T follicular helper cell (primary cell): Measurements from ENCODE around the gene HSF4.
A peak's percentile ranks its signal among the peaks of the same experiment; 100 is the strongest.

ENCODE experiments used
- DNase-seq: peaks from one replicate; pipeline ENCODE4 v3.0.0-alpha.2; 2020; ENCODE audit warnings: low read depth

HSF4 gene

DNA sequence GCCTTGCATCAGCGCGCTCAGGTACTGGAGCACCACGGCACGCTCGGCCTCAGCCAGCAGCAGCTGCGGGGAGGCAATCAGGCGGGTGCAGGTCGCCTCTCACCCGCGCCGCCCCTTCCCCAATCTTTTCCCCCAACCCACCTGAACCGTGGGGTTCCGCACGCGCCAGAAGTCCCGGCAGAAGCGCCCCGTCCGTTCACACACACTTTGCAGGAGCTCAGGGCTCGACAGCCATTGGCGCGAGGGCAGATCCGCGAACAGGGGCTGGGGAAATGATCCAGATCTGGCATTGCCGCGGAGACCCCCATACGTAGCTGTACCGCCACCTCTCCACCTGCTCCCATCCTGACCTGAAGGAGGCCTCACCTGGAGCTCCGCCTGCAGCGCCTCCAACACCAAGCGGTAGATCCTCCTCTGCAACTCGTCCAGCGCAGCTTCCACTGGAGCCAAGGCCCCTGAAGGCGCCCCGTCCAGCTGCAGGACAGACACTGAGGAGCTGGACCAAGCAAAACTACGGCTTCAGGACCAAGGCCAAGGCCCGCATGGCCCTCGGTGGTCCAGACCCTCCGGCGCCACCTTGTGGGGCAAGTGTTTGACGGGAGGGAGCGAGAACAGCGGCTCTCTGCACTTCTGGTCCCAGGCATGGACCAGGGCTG, 20.6 kb downstream of the HSF4 start:
- peak; percentile 76 for DNase-seq

DNA sequence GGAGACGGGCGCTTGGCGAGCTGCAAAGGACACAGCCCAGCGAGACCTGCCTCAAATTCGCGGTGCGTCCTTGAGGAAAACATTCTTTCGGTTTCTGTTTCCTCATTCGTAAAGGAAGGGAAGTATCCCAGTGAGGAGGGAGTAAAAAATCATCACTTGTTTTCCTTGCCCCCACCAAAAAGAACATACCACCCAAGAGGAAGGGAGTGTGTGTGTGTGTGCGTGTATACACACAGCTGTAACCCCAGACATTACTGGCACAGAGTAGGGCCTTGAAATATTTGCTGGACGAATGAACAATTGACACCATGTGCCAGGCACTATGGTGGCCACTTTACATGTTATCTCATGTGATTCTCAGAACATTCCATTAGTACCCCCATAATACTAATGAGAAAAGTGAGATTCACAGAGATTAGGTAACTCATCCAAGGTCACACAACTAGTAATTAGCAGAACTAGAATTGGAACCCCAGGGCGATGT, 21.1 kb downstream of the HSF4 start:
- DNase-seq: no peak

DNA sequence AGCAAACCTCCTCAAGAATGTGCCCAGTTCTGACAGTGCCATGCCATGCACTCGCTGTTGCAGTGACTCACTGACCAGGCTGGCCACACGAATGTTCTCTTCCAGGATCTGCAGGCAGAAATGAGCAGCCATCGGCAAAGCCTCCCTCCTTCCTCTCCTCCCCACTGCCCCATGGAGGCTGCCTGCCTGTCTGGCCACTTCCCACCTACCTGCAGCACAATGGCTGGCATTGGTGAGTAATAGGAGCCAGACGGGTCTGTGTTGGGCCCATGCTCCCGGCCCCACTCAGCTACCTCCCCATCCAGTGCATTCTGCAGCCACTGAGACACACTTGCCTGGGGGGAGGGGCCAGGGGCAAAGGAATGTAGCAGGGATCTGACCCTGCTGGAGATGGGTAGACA, 22.0 kb downstream of the HSF4 start:
- DNase-seq: no peak

DNA sequence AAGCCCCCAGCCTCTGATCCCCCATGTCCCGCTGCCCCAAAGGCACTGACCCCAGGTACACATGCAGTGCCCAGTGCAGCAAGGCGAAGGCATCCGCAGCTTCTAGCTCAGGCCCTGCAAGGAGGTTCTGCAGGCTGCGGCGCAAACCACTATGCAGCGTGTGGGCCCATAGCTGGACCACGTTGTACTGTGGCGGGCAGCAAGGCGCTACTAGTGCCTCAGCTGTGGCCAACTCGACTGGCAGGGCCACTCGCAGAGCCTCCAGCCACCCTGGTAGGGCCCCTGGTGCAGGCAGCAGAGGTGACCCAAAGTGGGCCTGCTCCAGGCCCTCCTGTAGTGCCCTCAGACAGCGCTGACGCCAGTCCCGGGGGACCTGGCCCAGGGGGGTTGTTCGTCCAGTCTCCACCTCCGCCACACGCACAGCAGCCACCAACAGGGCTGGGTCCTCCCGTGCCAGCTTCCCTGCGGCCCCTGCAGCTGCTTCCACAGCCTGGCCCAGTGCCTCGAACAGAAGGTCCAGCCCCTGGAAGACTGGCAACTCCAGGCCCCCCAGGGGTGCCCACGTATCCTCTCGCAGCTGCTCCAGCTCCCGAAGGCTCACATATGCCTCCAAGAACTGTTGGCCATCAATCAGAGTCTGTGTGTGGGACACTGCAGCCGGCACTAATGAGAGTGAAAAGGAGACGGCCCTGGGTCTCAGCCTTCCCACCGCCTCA, 22.8 kb downstream of the HSF4 start:
- DNase-seq: no peak

DNA sequence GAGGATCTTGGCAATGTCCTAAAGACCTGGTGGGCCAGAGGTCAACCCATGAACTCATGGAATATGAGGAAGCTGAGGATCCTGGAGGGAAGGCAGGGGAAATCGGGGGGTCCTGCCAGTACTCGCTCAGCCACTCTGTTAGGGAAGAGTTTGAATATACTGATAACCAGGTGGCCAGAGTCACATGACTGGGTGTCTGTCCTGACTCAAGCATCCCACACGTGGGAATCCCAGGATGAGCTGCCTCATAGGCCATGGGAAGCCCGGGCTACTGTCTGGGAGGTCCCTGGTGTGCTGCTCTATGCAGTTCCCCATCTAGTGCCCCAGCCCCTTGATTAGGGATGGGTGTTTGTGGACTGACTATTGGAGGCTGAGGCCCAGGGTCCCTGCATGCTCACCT, 23.8 kb downstream of the HSF4 start:
- DNase-seq: no peak

DNA sequence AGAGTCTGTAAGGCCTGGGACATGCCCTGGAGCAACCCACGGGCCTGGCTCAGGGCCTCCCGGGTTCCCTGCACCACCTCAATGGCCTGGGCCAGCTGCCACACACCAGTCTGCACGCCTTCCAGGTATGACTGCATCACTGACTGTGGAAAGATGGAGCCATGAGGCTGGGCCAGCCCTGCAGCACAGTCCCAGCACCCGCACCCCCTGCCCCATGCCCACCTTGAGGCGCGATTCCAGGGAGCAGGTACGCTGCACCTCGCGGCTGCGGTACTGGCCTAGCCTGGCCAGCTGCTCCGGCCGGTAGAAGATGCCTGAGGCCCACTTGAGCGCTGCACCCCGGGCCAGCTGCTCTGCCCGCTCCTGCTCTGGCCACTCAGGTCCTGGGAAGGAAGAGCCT, 24.3 kb downstream of the HSF4 start:
- DNase-seq: no peak

DNA sequence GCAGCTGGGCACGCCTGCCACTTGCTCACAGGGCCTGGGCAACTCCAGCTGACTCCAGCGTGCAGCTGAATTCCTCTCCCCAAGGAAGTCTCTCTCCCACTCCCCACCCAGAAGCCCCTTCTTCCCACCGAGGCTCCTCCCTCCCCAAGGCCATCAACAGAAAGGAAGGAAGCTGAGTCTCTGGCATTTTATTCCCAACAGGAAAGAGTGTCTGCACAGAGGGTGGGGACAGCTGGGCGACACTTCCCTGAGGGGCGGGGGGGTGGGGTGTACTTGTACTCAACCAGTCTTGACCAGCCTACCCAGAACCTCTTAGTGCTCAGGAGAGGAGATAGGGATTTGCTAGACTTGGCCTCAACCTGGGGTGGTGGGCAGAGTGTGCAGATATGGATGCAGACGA, 25.5 kb downstream of the HSF4 start, which contains the start of gene EXOC3L1:
Gene EXOC3L1, minus strand, starts transcription at position 96 of the 400 bp plus-strand sequence. CDS start 460 bp downstream, outside the sequence.
- DNase-seq: no peak

DNA sequence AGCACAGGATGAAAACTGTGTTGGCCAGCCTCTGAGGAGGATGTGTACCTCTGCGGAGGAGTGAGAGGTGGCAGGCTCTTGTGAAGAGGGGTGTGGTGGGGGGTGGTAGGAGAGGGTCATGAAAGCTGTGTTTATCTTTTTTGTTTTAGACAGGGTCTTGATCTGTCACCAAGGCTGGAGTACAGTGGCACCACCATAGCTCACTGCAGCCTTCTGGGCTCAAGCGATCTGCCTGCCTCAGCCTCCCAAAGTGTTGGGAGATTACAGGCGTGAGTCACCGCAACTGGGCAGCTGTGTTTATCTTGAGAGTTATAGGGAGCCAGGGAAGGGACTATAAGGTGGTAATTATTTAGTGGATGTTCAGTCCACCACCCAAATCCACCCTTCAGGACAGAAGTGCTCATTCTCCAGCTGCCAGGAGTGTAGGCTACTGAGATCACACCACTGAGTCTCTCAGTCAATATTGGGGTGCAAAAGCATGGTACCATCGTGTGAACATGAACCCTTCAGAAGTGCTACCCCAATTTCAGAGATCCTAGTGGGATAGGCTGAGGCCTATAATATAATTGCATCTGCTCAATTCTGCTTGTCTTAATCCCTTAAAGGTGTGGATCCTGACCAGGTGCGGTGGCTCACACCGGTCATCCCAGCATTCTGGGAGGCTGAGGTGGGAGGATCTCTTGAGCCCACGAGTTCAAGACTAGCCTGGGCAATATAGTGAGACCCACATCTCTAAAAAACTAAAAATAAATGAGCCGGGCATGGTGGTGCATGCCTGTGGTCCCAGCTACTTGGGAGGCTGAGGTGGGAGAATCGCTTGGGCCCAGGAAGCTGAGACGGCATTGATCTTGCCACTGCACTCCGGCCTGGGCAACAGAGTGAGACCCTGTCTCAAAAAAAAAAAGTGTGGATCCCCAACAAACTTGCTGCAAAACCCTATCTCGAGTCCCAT, 26.2 kb downstream of the HSF4 start:
- no peak for DNase-seq

DNA sequence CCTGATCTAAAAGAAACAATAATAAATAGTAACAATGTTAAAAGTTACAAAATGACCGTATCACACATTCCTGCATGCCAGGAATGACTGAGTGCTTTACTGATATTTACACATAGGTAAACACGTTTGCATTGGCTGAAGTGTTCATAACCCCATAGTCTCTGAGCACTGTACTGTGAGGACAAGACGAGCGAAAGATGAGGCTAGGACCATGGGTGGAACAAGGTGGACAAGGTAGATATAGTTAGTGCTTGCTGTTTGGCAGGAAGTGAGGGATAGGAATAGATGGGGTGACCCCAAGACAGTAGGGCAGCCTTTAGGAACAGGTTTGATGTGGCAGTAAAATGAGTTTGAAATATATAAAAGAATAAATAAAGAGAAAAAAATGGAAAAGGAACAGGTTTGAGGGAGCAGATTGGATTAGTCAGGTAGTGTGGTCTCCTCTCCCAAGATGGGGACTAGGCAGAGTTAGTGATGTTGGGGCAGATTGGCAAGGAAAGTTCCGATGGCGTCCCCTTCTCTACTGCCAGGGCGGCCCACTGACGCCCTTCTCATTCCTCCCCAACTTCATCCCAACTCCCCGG, 27.0 kb downstream of the HSF4 start:
- DNase-seq: no peak

DNA sequence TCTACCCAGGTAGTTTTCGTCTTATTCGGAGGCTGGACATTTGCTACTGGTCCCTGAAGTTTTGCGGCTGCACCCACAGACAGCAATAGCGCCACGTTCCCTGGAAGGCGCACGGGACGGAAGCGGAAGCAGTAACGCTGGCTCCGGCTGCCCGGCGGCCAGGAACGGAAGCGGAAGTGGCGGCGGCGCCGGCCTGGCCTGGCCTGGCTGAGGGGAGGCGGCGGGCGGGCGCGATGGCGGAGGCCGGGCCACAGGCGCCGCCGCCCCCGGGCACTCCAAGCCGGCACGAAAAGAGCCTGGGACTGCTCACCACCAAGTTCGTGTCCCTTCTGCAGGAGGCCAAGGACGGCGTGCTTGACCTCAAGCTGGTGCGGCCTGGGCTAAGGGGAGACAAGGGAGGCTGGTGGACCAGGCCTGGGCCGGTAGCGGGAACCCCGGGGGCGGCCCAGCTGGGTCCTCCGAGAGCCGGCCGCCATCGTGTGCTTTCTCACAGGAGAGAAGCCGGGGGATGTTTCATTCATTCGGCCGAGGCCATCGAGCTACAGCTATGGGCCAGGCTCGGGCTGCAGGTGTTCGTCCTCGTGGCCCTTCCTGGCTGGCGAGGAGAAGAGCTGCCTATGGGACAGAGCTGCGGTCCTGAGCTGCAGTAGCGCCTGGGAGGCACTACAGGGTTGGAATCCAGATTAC, 27.6 kb downstream of the HSF4 start, which contains the start of gene E2F4:
Gene E2F4, plus strand, starts transcription at position 161 of the 687 bp plus-strand sequence. Its CDS starts 73 bp downstream, at position 234.
- DNase-seq: peak; percentile 73

DNA sequence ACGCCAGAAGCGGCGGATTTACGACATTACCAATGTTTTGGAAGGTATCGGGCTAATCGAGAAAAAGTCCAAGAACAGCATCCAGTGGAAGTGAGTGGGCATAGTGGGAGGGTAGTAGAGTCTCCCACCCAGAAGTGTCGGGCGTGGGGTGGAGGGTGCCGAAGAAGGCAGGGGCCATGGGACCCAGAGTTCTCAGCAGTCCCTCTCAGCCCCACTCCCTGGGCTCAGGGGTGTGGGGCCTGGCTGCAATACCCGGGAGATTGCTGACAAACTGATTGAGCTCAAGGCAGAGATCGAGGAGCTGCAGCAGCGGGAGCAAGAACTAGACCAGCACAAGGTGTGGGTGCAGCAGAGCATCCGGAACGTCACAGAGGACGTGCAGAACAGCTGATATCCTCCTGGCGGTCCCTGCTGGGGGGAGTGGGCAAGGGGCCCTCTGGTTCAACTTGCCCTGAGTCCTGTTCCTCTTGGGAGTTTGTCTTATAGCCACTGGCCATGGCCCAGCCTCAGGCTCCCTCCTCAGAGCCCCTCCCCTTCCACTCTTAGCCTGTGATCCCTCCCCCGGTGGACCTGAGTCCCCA, 28.3 kb downstream of the HSF4 start:
- DNase-seq: no peak

DNA sequence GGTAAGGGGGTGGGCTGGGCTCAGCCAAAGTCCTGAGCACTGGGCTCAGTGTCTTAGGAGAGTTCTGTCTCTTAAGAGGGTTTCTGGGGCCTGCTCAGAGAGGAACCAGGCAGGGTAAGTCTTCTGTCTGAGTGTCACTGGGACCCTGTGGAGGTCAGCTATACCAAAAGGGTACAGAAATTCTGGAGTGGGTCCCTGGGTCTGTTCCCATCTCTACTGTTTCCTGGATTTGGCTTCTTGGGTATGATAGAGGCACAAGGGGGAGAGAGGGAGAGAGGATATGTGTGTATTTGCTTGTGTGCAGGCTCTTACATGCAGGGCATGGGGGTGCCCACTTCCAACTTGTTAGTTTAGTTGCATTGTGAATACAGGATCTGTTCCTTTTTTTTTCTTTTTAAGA, 29.0 kb downstream of the HSF4 start:
- DNase-seq: no peak

DNA sequence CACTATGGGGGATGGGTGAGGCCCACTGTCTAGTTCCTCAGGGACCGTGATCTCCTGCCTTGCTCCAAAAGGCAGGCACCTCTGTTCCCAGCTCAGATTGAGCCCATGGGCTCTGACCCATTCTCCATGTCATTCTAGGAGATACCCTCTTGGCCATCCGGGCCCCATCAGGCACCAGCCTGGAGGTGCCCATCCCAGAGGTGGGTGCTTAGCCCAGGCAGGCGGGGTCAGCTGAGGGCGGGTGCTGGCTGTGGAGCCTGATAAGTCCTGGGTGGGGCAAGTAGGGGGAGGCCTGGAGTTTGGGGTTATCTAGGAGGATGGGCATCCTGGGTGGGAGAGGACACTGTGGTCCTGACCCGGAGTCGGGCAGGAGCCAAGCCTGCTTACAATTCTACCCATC, 29.7 kb downstream of the HSF4 start:
- no peak for DNase-seq

DNA sequence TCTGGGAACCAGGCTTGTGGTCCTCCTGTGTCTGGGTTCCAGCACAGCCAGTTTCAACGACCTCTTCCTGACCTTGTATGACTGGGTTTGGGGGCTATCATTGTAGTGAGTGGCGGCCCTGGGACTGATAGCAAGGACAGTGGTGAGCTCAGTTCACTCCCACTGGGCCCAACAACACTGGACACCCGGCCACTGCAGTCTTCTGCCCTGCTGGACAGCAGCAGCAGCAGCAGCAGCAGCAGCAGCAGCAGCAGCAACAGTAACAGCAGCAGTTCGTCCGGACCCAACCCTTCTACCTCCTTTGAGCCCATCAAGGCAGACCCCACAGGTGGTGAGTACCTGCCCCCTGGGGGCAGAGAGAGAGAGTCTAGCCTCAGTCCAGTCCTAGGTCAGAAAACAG, 31.1 kb downstream of the HSF4 start:
- DNase-seq: no peak

DNA sequence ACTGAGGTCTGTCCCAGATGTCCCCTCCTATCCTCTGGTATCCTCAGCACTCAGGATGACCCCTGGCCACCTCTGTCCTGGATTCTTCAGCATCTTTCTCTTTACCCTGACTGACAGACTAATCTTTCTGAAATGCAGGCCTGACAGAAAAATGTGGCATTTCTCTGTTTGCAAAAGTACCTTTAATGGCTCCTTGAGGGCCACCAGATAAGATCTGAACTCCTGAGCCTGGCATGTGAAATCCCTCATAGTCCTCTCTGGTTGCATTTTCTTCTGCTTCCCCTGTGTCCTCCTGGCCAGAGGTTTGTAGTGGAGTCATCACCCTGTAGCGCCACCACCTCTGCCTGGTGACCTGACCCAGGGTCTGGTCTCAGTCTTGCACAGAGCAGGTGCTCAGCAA, 32.3 kb downstream of the HSF4 start:
- DNase-seq: no peak

DNA sequence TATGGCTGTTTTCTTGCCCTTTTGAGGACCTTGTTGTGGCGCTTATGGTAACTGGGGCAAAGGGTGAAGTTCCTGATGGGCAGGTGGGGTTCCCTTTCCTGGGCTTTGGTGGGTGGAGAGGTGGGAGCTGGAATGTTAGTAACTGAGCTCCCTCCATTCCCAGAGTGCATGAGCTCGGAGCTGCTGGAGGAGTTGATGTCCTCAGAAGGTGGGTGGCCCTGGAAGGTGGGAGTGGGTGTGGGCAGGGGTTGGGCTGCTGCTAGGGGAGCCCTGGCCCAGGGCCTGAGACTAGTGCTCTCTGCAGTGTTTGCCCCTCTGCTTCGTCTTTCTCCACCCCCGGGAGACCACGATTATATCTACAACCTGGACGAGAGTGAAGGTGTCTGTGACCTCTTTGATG, 33.2 kb downstream of the HSF4 start:
- no peak for DNase-seq

DNA sequence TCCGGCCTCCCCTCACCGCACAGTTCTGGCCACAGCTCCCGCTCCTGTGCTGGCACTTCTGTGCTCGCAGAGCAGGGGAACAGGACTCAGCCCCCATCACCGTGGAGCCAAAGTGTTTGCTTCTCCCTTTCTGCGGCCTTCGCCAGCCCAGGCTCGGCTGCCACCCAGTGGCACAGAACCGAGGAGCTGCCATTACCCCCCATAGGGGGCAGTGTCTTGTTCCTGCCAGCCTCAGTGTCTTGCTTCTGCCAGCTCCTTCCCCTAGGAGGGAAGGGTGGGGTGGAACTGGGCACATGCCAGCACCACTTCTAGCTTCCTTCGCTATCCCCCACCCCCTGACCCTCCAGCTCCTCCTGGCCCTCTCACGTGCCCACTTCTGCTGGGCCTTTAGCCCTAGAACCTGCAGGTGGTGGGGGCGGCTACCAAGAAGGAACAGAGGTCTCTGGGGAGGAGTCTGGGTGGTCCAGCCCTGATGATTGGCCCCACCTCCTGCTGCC, 33.7 kb downstream of the HSF4 start:
- DNase-seq: no peak

DNA sequence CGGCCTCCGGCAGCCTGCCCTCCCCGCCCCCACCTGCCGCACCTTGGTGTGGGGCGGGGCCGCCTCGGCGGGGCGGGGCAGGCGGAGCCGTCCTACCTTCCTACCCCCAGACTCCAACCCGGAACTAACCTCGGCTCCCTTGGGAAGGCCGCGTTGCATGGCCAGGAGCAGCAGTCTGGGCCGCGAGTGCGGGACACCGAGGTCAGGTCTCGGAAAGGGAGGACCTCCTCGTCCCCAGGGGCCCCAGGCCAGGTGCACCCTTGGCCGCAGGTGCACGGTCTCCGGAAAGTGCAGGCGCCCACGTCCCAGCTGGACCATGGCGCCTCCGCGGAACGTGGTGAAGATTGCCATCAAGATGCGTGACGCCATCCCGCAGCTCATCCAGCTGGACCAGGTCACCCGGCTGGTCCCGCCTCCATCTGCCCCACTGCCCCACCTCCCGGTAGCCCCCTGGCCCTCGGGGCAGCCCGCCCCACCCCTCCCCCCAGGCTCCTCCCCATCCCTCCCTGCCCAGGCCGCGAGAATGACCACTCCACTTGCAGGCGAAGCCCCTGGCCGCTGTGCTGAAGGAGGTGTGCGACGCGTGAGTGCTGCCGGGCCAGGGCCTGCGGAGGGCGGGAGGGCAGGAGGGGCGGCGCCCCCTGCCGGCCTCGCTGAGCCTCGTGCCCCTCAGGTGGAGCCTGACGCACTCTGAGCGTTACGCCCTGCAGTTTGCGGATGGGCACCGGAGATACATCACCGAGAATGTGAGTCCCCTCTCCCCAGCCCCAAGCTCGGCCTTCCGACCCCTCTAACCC, 34.7 kb downstream of the HSF4 start, which contains the start of gene ELMO3:
Gene ELMO3, plus strand, starts transcription at position 121 of the 797 bp plus-strand sequence. Its CDS starts 196 bp downstream, at position 317.
- DNase-seq: no peak

DNA sequence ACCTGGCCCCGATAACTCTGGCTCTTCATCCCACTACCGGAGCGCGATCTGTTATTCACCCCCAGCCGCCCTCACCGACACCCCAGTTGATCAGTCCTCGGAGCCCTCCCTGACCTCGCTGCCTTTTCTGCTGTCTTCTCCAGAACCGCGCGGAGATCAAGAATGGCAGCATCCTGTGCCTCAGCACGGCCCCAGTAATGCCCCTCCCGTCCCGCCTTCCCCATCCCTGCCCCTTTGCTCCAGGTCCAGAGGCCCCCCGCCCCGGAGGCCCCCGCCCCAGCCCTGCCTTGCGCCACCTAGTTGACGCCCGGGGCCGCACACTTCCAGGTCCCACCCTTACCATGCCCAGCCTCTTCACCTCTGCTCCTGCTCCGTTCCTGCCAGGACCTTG, 35.3 kb downstream of the HSF4 start:
- no peak for DNase-seq

DNA sequence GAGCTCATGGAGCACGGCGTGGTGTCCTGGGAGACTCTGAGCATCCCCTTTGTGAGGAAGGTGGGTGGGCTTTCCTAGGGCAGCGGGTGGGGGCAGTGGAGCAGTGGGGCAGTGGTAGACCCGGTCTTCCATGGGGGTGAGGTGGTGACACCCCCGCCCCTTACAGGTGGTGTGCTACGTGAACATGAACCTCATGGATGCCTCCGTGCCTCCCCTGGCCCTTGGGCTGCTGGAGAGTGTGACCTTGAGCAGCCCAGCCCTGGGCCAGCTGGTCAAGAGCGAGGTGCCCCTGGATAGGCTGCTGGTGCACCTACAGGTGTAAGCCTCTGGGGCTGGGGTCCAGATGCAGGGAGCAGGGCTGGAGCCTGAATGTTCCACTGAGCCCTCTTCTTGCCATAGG, 35.9 kb downstream of the HSF4 start:
- no peak for DNase-seq
